ENCODE results near the gene RGL1.

The RGL1 gene

DNA sequence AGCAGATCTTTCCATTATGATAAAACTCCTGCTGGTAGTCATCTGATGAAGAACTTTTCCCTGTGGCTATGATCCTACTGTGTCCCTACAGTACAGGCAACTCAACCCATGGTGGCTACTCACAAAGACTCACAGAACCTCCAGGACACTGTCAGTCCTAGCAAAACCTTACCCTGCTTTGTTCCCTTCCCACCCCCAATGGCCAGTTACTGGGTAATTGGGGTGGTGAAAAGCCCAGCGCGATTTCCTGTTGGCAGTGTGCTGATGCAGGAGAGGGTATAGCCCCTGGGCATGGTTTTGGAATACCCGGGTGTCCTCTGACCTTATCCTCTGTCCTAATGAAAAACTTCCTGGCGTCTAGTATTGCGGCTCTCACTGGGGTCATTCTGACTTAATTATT, 533 bp upstream of the RGL1 start:
- H3K9me3 Mint-ChIP-seq, result peaks cover 12 to 15% of the 10 kb centered on the region in 2 donors
- DNase-seq (no peak), ATAC-seq (replicated peaks) (no peak)
- peak overlapping the region in 1 of 2 donors; percentile 8 for H3K4me3 Mint-ChIP-seq
- no peak overlapping the region for H3K27ac Mint-ChIP-seq
- H3K4me1 Mint-ChIP-seq, result peaks cover 8 to 23% of the 10 kb centered on the region in 2 donors
- H3K27me3 Mint-ChIP-seq, result peaks cover 20 to 33% of the 10 kb centered on the region in 2 donors
- peaks cover 18 to 21% of the 10 kb centered on the region in 2 donors for H3K36me3 Mint-ChIP-seq

DNA sequence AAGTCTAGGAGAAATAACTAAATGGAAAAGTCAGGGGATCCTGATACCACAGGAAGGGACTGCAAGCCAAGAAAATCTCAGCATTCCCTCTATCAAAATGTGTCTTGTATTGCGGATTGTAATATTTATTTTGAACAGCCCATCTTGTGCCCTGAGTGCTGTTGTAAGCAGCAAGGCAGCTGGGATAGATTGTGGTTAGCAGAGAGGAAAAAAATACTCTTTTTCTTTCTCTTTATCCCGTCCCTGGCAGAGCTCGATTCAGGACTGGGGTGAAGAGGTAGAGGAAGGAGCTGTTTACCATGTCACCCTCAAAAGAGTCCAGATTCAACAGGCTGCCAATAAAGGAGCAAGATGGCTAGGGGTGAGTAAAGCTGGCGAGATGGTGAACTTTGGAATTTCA, 1.2 kb downstream of the RGL1 start:
- DNase-seq (no peak), ATAC-seq (replicated peaks) (no peak)
- Mint-ChIP-seq H3K4me1 (peaks cover 10 to 26% of the 10 kb centered on the region in 2 donors), H3K9me3 (peaks cover 9 to 12% of the 10 kb centered on the region in 2 donors), H3K4me3 (peak overlapping the region in 1 of 2 donors; percentile 17), H3K36me3 (peaks cover 16 to 18% of the 10 kb centered on the region in 2 donors), H3K27me3 (peaks cover 20 to 33% of the 10 kb centered on the region in 2 donors), H3K27ac (no peak overlapping the region)

DNA sequence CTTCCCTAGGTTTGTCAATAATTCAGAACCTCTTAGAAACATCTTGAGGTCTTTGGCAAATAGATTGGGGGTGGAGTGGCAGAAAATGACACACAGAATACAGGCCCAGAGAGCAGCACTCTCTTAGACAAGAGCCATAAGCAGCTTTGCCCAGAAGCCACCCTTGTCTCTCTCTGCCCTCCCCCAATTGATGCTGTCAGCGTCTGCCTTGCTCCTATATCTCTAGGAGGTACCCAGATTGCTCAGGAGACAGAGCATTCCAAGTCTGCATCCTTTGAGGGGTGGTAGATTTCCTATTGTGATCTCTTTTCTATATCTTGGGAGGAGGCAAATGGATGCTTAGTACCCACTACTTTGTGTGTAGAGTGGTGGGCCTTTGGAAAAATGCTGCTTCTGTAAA, 1.8 kb downstream of the RGL1 start:
- H3K9me3 Mint-ChIP-seq, result peaks cover 4 to 9% of the 10 kb centered on the region in 2 donors
- no peak overlapping the region for H3K27ac Mint-ChIP-seq
- DNase-seq, result no peak
- H3K4me3 Mint-ChIP-seq, result peak overlapping the region in 1 of 2 donors; percentile 22
- H3K36me3 Mint-ChIP-seq, result peaks cover 15 to 16% of the 10 kb centered on the region in 2 donors
- ATAC-seq (replicated peaks), result no peak
- H3K27me3 Mint-ChIP-seq, result peaks cover 20 to 33% of the 10 kb centered on the region in 2 donors
- peaks cover 10 to 26% of the 10 kb centered on the region in 2 donors for H3K4me1 Mint-ChIP-seq

DNA sequence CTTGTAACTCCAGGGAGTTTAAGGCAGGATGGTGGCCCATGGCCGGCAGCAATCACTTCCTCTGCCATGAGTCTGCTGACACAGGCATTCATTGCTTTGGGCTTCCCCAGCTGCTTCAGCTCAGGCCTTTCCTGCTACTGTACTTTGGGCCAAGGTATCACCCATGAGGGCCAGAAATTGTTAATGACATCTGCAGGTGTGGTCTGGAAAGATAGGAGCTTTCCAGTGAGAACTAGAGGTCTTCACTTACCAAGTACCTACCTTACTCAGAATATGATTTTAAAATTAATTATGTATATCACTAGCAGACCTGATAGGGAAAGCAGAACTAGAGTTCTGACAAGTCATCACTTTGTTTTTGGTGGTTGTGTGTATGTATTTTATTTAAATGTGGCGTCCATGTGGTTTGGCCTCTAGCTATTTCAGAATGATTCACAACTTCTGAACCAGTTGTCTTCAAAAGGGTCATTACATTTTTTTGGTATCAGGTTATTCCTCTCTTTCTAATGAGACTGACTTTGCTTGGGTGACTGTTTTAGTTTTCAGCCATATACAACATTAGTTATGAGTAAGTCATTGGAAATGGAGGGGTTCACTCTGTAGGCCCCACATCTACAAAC, 2.7 kb downstream of the RGL1 start:
- DNase-seq (no peak), ATAC-seq (replicated peaks) (peak; percentile 78)
- no peak overlapping the region for H3K27ac Mint-ChIP-seq
- no peak overlapping the region for H3K4me3 Mint-ChIP-seq
- peaks cover 23 to 33% of the 10 kb centered on the region in 2 donors for H3K27me3 Mint-ChIP-seq
- H3K36me3 Mint-ChIP-seq, result peaks cover 9 to 16% of the 10 kb centered on the region in 2 donors
- H3K4me1 Mint-ChIP-seq, result peaks cover 10 to 26% of the 10 kb centered on the region in 2 donors
- peaks cover 0 to 4% of the 10 kb centered on the region in 2 donors for H3K9me3 Mint-ChIP-seq

DNA sequence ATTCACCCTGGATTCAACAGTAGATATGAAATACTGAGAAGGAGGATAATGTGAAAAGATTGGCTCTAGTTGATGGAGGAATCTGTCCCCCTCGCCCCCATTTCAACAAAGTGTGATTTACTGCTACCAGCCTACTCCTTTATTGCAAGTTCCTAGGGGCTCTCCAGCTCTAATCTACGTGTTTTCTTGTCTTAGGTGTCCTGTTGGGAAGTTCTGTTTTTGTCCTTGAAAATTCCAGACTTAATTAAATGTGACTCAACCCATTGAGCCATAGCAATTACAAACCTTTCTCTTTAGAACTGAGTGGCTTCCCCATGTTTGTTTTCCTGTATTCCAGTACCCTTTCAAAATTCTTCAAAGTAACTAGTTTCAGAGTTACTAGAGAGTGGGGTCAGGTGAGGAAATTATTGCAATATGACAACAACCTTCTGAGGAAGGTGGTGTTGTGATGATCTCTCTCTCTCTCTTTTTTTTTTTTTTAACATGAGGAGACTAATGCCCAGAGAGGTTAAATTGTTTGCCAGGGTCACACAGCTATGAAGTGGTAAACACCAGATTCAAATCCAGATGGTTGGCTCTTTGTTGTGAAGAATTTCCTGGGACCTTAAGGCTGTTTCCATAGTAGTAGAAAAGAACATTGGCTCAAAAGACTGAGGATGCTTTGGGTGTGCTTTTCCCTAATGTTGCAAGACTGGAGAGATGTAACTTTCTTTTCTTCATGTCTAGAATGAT, 3.5 kb downstream of the RGL1 start:
- H3K9me3 Mint-ChIP-seq, result no peaks in the 10 kb centered on the region
- no peak overlapping the region for H3K27ac Mint-ChIP-seq
- H3K36me3 Mint-ChIP-seq, result peaks cover 5 to 12% of the 10 kb centered on the region in 2 donors
- ATAC-seq (replicated peaks) (no peak), DNase-seq (no peak)
- H3K4me1 Mint-ChIP-seq, result peaks cover 10 to 26% of the 10 kb centered on the region in 2 donors
- H3K4me3 Mint-ChIP-seq, result no peak overlapping the region
- peaks cover 20 to 33% of the 10 kb centered on the region in 2 donors for H3K27me3 Mint-ChIP-seq

DNA sequence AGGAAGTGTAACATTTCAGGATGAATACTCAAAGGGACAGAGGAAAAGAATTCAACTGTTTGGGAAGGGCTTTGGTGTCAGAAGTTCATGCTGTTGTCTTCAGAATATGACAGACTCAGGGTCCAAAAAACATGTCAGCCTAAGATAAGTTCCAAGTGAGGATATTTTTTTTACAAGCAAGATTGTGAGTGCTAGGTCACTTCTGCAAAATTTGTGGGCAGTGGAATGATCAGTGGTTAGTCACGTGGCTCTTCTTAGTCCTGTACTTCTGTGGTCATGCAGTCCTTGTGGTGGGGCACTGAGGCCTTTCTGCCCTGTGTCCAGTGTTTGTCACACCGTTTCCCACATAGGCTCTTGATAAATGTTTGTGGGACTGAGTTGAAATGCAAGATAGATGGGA, 5.2 kb downstream of the RGL1 start:
- H3K4me1 Mint-ChIP-seq, result peaks cover 10 to 25% of the 10 kb centered on the region in 2 donors
- H3K36me3 Mint-ChIP-seq, result peaks cover 5 to 10% of the 10 kb centered on the region in 2 donors
- H3K9me3 Mint-ChIP-seq, result no peaks in the 10 kb centered on the region
- H3K27me3 Mint-ChIP-seq, result peaks cover 18 to 20% of the 10 kb centered on the region in 2 donors
- DNase-seq (no peak), ATAC-seq (replicated peaks) (no peak)
- H3K27ac Mint-ChIP-seq, result no peak overlapping the region
- no peak overlapping the region for H3K4me3 Mint-ChIP-seq

DNA sequence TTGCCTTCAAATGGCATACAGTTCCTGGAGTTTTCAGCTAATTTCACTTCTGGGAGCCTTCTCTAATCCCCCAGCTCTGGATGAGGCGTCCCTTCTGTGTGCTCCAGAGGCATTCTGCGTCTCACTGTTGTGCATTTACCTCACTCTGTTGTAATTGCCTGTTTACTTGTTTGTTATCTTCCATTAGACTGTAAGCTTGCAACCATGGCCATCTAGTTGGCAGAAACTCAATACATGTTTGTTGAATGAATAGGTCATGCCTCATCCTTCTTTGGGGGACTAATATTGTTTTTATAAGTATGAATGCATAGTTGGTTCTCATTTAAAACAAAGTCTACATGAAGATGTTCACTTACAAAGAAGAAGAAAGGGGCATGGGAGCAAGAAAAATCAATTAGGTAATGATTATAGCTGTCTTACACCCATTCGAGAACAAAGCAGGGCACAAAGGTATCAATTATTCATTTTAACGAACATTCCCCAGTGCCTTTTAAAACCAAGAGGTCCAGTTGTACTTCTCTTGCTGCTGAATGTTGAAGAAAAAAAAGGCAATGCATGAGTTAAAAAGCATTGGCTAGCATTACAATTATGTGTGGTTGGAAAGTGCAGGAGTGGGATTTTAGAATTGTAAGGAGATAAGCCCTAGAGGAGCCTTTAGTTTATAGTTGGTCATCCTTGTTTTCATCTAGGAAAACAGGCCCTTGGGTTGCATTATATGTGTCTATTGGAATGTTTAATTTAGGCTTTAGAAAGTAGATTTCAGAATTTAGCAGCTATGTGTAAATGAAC, 6.0 kb downstream of the RGL1 start:
- Mint-ChIP-seq H3K27ac (no peak overlapping the region), H3K36me3 (peaks cover 5 to 7% of the 10 kb centered on the region in 2 donors), H3K4me1 (peaks cover 7 to 21% of the 10 kb centered on the region in 2 donors), H3K4me3 (no peak overlapping the region), H3K9me3 (no peaks in the 10 kb centered on the region), H3K27me3 (peaks cover 12 to 14% of the 10 kb centered on the region in 2 donors)
- DNase-seq (no peak), ATAC-seq (replicated peaks) (no peak)

DNA sequence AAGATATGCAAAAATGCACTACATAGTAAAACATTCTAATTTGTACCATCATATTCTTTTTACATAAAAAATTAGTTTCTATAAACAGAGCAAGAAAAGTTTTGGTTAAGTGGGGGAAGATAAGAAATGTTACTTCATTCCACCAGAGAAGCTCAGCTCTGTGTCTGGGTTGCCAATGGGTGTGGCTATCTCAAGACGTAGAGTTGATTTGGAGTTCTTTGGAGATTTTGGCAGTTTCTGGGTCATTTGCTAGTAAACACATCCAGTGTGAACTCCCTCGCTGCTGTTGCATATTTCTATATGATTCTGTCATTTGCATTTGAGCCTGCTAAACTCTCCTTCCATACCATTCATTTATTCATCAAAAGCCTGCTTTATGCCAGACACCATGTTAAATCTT, 7.2 kb downstream of the RGL1 start:
- peaks cover 6 to 22% of the 10 kb centered on the region in 2 donors for H3K4me1 Mint-ChIP-seq
- peaks cover 2 to 4% of the 10 kb centered on the region in 2 donors for H3K36me3 Mint-ChIP-seq
- no peak overlapping the region for H3K27ac Mint-ChIP-seq
- ATAC-seq (replicated peaks), result no peak
- H3K27me3 Mint-ChIP-seq, result peaks cover 4 to 7% of the 10 kb centered on the region in 2 donors
- no peak overlapping the region for H3K4me3 Mint-ChIP-seq
- H3K9me3 Mint-ChIP-seq, result no peaks in the 10 kb centered on the region
- no peak for DNase-seq

DNA sequence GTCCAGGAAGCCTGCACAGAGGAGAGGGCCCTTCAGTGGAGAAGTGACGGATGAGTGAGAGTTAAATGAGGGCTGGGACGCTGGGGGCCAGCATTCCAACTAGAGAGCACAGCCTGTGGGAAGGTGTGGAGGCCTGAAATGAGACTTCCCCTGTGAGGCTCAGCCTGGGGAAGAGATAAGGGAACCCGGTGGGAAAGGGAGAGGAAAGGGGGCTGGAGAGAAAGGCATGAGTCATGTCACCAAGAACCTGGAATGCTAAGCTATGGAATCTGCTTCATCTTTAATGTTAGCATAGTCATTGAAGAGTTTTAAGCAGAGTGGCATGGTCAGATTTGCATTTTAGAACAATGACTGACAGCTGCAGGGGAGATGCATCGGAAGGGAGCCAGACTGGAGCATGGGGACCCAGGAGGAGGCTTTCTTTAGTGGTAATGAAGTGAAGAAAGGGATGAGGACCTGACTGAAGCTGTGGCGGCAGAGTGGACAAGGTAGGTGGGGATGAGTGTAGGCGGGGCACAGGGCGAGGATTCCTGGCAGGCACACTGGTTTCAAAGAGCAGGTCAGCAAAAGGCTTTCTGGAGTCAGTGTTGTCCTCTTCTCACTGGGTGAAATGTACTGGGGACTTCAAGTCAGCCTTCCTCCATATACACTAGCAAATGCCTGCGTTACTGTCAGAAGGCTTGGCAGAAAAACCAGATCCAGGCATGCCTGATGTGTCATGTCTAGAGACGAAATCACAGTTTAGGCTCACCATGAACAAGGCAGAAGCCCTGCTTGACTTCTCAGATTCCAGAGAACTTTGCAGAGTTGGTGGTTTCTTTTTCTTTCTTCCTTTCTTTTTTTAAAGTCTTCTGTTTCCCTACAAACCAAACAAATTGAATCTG, 8.0 kb downstream of the RGL1 start:
- H3K27ac Mint-ChIP-seq, result no peak overlapping the region
- no peaks in the 10 kb centered on the region for H3K9me3 Mint-ChIP-seq
- peaks cover 0 to 6% of the 10 kb centered on the region in 2 donors for H3K27me3 Mint-ChIP-seq
- no peak overlapping the region for H3K4me3 Mint-ChIP-seq
- ATAC-seq (replicated peaks) (no peak), DNase-seq (no peak)
- no peaks in the 10 kb centered on the region for H3K36me3 Mint-ChIP-seq
- peaks cover 9 to 23% of the 10 kb centered on the region in 2 donors for H3K4me1 Mint-ChIP-seq

DNA sequence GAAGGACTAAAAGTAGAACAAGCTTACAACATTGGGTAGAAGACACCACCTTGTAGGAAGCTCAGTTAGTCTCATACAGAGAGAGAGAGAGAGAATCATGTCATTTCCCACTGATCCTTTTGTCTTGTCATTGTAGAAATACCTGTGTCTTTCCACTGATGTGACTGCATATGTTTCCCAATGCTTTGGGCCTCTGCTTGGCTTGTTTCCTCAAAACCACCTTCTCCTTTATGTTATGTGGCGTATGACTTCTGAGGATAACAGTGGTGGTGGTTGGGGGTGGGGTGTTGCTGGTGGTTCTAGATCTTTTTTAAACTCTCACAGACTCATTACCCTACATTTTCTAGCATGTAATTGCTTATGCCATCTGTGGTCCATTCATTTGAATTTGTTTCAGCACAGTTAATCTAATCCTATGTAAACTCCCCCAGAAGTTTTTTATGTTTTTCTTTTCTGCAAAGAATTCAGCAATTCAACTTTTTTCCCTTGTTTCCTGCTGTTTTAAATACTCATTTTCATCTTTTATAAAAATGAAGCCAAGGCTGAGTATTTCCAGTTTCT, 9.3 kb downstream of the RGL1 start:
- no peak for ATAC-seq (replicated peaks)
- no peaks in the 10 kb centered on the region for H3K9me3 Mint-ChIP-seq
- no peaks in the 10 kb centered on the region for H3K36me3 Mint-ChIP-seq
- peaks cover 0 to 6% of the 10 kb centered on the region in 2 donors for H3K27me3 Mint-ChIP-seq
- H3K4me3 Mint-ChIP-seq, result no peak overlapping the region
- DNase-seq, result no peak
- H3K4me1 Mint-ChIP-seq, result peaks cover 7 to 14% of the 10 kb centered on the region in 2 donors
- H3K27ac Mint-ChIP-seq, result no peak overlapping the region

DNA sequence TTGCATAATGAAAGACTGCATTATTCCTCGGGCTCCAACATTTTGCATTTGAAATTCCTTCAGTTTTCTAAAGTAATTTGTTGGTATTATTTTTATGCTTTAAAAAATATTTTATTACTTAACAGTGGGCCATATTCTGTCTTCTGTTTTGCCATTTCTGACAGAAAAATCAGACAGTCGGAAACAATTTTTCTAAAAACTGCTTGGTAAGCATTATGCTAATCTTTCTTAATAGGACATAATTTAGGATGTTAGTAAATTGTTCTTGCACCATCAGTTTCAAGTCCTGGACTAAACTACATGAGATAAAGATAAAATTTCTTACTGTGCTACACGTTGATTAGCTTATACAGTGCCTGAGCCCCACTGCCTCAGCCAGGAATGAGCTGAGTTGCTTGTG, 11.2 kb downstream of the RGL1 start:
- Mint-ChIP-seq H3K27me3 (peaks cover 0 to 6% of the 10 kb centered on the region in 2 donors), H3K4me3 (no peak overlapping the region), H3K27ac (no peak overlapping the region), H3K4me1 (peaks cover 4 to 11% of the 10 kb centered on the region in 2 donors), H3K9me3 (no peaks in the 10 kb centered on the region), H3K36me3 (no peaks in the 10 kb centered on the region)
- DNase-seq, result no peak
- no peak for ATAC-seq (replicated peaks)

DNA sequence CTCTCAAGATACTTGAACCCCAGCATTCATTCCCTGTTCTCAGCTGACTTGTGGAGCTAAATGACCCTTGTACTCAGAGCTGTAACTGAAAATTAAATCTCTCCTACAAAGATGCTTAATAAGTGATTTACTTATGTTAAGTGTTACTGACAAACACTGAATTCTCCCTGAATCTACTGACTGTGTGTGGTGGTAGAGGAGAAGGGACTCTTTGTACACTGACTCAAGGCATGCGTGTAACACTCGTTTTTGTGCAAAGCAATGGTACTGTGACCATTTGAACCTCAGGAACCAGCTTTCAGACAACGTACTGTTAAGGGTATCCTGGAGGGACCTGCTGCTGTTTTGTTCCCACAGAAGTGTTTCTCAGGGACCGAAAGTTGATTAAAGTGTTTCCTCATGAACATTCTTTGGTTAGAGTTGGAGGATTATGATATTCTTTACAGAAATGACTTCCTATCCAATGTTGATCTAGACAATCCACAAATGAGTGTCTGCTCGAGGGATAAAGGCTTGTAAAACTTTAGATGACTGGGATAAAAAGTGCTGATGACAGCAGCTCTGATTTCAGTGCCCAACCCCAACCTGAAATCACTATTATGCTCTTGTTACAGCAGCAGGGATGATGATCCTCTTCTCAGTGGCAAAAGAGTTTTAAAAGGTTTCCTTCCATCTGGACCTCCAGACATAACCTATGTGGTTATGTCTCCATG, 12.8 kb downstream of the RGL1 start:
- Mint-ChIP-seq H3K9me3 (no peaks in the 10 kb centered on the region), H3K4me1 (peaks cover 4 to 11% of the 10 kb centered on the region in 2 donors), H3K27ac (no peak overlapping the region), H3K4me3 (no peak overlapping the region), H3K36me3 (no peaks in the 10 kb centered on the region), H3K27me3 (peaks cover 0 to 2% of the 10 kb centered on the region in 2 donors)
- no peak for ATAC-seq (replicated peaks)
- no peak for DNase-seq

DNA sequence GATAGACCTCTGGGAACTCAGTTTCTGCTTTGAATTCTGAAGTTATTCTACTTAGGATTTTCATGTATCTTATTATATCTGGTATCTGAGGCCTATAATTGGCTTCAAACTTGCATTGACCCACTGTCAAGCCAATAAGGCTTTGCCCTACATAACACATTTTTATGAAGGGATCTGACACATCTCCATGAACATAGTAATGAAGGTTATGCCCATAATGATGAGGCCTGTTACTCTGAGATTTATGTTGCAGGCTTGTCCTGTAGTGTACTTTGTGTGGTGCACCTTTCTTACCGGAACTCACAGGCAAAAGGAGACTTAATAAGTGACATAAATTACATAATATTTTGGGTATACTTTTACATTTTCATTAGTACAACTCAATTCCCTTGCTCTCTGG, 14.1 kb downstream of the RGL1 start:
- Mint-ChIP-seq H3K27ac (peak overlapping the region; percentile 37), H3K4me3 (no peak overlapping the region), H3K9me3 (no peaks in the 10 kb centered on the region), H3K27me3 (no peaks in the 10 kb centered on the region), H3K4me1 (peaks cover 4 to 11% of the 10 kb centered on the region in 2 donors), H3K36me3 (no peaks in the 10 kb centered on the region)
- ATAC-seq (replicated peaks) (no peak), DNase-seq (no peak)
